NCI-H1930 (cell line): ENCODE measurements around the gene MFSD8.
"Not testable (repeated sequence)": the region's sequence is repeated elsewhere in the genome, so short reads cannot be mapped to it uniquely, and the experiment has no call there.

ENCODE experiments used
- DNase-seq, 2 experiments: peaks; one replicate each; lab custom pipeline; 2025; lab: John Stamatoyannopoulos, UW

The MFSD8 gene

GRCh38 chr4:127931836-127932235 lies 33.1 kb downstream of the MFSD8 start:
- DNase-seq = not testable (repeated sequence)

GRCh38 chr4:127930175-127930574 lies 34.8 kb downstream of the MFSD8 start:
- DNase-seq = no peak

GRCh38 chr4:127925720-127926119 lies 39.3 kb downstream of the MFSD8 start:
- DNase-seq = not testable (repeated sequence)

GRCh38 chr4:127922226-127922625 lies 42.7 kb downstream of the MFSD8 start:
- no peak for DNase-seq

GRCh38 chr4:127920521-127920920 lies 44.5 kb downstream of the MFSD8 start:
- DNase-seq = no peak

- DNase-seq = no peak
Measured at GRCh38 chr4:127917151-127917550, 47.8 kb downstream of the MFSD8 start.

GRCh38 chr4:127916512-127916911 lies 48.5 kb downstream of the MFSD8 start:
- no peak for DNase-seq

- DNase-seq = no peak
Measured at GRCh38 chr4:127905029-127905428, 59.9 kb downstream of the MFSD8 start.

- DNase-seq = not testable (repeated sequence)
Measured at GRCh38 chr4:127899682-127900081, 65.3 kb downstream of the MFSD8 start.

- no peak for DNase-seq
Measured at GRCh38 chr4:127896528-127896927, 68.4 kb downstream of the MFSD8 start.

- no peak for DNase-seq
Measured at GRCh38 chr4:127896069-127896468, 68.9 kb downstream of the MFSD8 start.

- DNase-seq = no peak
Measured at GRCh38 chr4:127889903-127890302, 75.1 kb downstream of the MFSD8 start.

- no peak for DNase-seq
Measured at GRCh38 chr4:127888559-127888958, 76.4 kb downstream of the MFSD8 start.

GRCh38 chr4:127881563-127881864 lies 83.5 kb downstream of the MFSD8 start:
- DNase-seq = no peak

GRCh38 chr4:127880763-127881562 lies 84.0 kb downstream of the MFSD8 start, which contains the start of gene PLK4:
Gene PLK4 (plus strand): TSS chr4:127880893. CDS start chr4:127881135, 242 bp downstream.
- DNase-seq = peak; percentile 93

- no peak for DNase-seq
Measured at GRCh38 chr4:127875791-127876190, 89.2 kb downstream of the MFSD8 start.

- DNase-seq = no peak
Measured at GRCh38 chr4:127870688-127871087, 94.3 kb downstream of the MFSD8 start.

GRCh38 chr4:127870281-127870680 lies 94.7 kb downstream of the MFSD8 start:
- DNase-seq = no peak

GRCh38 chr4:127868196-127868595 lies 96.8 kb downstream of the MFSD8 start:
- DNase-seq = no peak
